GM19328 (cell line): Measurements from ENCODE around the gene WT1.
"Not testable (repeated sequence)": the region's sequence is repeated elsewhere in the genome, so short reads cannot be mapped to it uniquely, and the experiment has no call there.

Experiments used
- ATAC-seq: cut with Tn5 transposase; IDR thresholded peaks from one replicate; pipeline ENCODE4 v1.9.1; 2021; ENCODE audit warnings: mild to moderate bottlenecking, moderate library complexity; ENCODE audit not compliant: unreplicated experiment

WT1 gene

DNA sequence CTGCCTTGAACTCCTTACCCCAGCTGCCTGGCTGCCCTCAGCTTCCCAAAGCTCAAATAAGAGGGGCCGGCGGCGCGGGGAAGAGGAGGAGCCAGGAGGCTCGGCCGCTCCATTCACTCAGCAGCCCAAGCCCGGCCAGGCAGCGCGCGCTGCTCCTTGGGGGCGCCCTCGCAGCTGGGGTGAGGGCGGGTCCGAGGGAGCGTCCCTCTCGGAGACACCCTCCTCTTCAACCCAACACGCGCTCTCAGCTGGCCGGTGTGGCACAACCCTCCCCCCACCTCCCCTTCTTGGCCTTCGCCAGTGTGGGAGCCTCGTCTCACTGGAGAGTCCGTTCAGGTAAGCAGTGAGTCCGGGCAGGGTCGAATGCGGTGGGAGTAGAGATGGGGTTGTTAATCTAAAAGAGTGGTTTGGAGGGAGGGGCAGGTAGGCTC lies at the start of gene WT1:
Gene WT1, minus strand, starts transcription at position 29 of the 431 bp plus-strand sequence.
- no peak for ATAC-seq

DNA sequence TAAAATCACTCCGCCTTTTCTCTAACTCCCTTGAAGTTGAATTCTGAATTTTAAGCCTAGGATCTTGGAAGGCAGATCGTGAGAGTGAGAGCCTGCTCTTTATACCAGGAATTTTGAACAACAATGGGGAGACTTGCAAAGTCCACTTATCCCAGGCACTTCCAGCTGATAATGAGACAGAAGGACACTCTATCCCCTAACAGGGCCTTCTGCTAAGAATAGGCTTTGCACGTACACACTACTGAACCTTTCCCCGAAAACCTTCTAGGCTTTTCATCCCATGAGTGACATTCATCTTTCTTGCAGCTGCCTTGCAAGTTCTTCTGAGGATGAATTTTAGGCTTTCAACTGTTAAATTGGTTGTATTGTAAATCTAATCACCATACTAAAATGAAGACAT lies 44.0 kb upstream of the WT1 start:
- no peak for ATAC-seq

DNA sequence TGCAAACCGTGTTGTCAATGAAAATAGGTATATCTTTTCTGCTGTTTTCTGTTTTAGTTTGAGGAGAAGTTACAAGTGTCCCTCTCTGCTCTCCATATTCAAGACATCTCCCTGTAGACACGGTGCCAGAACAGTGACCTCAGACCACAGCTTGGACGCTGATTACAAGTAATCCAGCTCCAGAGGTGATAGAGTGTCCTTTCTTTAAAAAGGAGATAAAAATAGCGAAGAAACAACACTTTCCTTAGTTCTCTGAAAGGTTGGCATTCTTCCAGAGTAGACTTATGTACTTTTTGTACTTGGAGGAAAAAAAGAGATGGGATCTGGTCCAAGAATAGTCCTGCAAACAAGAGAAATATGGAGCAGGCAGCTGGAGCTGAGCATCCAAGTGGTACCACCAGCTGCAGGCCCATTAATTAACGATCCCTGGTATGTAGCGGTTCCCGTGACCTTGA lies 43.0 kb upstream of the WT1 start:
- ATAC-seq: no peak

DNA sequence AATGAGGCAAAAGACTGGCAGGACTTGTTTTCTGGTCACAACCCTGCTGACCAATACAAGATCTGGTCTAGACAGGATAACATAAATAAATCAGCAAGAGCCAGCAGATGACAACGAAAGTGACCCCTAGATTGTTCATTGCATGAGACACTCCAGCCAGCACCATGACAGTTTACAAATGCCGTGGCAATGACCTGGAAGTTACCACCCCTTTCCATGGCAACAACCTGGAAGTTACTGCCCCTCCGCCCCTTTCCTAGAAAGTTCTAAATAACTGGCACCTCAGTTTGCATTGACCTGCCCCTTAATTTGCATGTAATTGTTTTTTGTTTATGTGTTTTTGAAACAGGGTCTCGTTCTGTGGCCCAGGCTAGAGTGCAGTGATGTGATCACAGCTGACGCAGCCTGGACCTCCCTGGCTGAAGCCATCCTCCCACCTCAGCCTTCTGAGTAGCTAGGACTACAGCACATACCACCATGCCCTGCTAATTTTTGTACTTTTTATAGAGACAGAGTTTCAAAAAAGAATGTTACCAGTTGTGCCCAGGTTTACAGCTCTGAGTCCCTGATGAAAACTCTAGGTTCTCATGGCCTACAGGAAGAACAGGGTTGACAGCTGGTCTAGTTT lies 38.1 kb upstream of the WT1 start:
- no peak for ATAC-seq

DNA sequence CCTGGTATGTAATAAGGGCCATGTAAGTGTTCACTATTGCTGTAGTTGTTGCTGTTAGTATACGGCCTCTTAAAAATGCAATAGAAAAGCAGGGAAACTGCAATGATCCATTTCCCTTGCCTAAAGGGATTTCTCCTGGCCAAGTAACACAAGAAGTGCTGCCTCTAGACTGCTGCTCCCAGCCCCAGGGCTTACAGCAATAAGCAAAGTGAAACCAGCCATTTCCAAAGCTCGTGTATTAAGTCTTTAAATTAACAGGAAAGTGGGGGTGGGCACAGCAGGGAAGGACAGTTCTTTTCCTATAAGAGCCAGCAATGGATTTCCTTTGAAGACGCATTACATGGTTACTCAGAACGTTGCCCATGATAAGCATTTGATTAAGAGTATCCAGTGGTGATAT lies 36.9 kb upstream of the WT1 start:
- ATAC-seq: no peak

DNA sequence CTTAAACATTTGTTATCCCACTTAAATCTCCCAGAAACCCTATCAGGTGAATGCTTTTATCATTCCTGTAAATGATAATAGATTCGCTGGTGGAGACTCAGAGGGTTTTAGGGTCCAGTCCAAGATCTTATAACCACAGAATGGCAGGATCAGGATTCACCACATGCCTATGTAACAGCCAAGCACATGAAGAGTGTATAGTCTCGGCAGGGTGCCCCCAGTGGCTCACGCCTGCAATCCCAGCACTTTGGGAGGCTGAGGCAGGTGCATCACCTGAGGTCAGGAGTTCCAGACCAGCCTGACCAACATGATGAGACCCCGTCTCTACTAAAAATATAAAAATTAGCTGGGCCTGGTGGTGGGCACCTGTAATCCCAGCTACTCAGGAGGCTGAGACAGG lies 36.2 kb upstream of the WT1 start:
- not testable (repeated sequence) for ATAC-seq

DNA sequence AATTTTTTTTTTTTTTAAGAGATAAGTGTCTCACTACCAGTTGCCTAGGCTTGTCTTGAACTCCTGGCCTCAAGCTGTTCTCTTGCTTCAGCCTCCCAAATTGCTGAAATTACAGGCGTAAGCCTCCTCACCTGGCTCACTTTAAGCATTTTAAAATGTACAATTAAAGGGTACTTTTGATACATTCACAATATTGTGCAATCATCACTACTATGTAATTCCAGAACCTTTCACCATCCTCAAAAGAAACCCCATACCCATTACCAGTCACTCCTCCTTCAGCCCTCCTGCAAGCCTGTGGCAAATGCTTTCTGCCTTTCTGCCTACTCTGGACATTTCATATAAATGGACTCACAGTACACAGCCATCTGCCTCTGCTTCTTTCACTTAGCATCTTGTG lies 34.5 kb upstream of the WT1 start:
- no peak for ATAC-seq

DNA sequence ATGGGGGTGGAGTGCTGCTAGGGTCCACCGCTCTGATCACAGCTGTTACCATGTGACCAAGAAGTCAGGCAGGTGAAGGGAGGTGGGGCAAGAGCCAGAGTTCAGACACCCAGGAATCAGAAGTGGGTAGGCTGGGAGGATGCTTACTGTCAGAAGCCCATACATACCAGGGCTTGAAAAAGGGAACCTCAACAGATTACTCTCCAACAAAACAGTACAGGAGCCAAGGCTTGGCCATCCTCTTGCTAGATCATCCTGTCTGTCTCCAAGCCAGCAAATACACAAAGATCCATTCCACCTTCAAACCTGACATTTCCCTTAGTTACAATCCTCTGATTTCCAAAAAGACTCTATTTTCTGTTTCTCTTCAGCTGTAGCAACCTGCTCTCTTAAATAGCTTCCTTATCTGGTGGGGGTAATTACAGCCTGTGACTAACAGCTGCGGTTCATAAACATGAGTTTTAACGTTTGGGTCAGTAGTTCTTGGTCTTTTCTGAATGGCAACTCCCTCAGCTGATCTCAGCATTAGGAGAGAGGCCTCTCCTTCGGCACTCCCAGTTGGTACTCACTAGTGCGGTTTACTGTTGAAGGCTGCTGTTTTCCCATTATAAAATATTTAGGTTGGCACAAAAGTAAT lies 31.1 kb upstream of the WT1 start:
- no peak for ATAC-seq

DNA sequence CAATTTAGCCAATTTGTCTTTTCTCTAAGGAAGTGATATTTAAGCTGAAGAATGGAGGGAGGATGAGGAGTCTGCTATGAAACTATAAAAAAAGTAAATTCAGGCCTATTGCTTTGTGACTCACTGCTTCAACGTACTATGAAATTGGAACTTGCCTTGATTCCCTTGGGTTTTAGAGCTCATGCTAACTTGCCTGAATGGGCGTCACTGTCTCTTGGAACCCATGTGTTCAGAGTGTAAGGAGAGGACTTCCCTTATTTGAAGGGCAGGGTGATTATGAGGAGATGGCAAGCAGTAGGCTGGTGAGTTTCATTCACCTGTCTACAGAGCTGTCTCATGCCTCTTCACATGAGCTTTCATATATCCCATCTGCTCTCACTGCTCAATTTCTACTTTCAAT lies 28.7 kb upstream of the WT1 start:
- no peak for ATAC-seq

DNA sequence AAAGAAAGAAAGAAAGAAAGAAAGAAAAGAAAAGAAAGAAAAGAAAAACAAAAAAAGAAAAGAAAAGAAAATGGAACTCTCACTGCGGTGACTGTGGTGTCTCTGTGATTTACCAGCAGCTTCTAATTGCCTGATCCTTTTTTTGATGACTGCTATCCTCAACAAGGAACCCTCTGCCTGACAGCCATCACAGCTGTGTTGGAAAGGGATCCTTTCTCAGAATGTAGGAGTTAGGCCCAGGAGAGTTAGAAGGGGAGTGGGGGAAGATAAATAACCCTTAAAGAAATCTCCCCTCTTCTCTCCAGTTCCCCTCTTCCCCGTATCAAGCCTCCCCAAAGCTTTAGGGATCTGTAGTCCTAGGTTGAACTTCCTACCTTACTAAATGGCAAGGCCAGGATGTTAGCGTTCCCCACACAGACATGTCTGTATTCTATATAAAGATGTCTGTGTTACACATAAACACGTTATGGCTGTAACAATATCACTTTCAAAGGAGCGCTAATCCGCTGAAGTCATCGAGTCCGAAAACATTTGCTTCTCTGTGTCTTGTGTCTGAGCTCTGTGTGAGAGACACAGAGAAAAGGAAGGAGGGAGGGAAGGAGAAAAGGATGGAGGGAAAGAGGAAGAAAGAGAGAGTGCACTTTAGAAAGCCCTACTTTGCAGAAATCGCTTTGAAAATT lies 26.8 kb upstream of the WT1 start:
- no peak for ATAC-seq

DNA sequence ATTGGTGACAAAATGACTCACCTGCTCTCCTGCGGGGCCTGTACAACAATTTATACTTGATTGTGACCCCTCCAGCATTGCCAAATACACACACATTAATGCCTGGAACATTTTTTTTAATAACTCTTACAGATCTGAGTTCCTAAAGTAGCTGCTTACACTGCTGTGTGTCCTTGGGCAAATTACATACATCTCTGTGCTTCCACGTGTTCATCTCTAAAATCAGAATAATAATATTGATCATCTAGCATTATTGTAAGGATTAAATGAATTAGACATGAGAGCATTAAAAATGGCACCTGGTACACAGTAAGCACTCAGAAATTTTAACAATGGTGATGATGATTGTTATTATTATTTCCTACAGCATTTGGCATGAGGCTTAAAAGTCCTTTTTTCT lies 21.5 kb upstream of the WT1 start:
- ATAC-seq: no peak

DNA sequence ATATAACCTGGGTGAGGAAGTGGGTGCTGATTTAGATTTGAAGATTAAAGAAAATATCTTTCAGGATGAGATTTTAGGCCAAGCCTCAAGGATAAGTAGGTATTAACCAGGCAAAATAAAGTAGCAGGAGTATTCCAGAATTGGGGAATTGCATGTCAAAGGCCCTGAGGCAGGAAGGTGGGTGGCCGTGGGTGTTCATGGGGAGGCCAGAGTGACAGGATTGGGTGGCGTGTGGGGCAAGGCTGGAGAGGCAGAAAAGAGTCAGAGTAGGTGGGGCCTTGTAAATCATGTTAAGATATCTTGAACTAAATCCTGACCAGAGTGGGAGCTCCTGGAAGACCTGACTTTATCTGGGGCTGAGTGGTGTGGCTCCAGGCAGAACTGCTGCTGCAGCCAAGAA lies 19.7 kb upstream of the WT1 start:
- no peak for ATAC-seq

DNA sequence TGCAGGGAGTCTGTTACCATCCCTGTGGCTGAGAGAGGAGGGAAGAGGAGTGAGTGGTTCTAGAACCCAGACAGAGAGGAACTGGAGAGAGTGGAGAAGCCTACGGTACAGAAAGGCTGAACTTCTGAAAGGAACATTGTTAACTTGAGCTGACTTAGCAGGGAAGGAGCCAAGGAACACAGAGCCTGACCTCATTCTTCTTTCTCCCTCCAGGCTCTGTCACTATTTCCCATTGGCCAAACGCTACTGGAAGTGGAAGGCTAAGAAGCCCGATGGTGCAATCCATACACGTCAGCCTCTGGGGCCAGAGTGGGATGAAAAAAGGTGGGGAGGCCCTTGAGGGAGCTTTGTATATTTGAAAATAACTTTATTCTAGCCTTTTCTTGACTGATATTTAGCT lies 16.5 kb upstream of the WT1 start:
- ATAC-seq: no peak

DNA sequence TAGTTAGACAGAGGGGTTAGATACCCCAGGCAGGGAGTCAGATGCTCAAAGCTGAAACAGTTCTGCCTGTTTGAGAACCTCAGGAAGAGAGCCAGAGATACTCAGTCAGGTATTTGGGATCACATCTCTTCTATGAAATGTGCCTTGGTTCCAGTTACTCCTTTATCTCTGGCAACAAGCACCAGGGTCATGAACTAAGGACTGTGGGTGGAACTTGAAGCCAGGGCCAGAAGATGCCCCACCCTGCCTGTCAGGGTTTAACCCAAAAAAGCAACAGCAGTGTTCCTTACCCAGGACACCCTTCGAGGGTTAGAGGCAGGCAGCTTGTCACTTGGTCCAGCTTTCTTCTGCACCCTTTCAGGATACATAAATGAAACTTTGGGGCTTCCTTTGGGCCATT lies 15.0 kb upstream of the WT1 start:
- no peak for ATAC-seq

DNA sequence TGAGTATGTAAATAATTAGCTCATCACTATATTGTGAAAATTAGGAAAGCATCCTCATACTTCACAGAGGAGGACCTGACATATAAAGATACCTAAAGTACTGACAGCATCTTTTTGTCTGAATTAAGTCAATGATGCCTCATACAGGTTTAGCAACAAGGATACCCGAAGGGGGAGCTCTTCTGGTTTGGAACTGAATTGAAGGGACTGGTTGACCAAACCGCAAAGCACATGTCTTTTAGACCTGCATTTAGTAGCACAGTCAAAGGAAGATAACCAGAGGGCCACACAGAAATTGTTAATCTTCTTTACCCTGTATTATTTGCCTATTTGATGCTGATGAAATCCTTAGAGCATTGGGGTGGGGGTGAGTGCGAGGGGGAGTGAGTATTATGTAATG lies 12.9 kb upstream of the WT1 start:
- no peak for ATAC-seq

DNA sequence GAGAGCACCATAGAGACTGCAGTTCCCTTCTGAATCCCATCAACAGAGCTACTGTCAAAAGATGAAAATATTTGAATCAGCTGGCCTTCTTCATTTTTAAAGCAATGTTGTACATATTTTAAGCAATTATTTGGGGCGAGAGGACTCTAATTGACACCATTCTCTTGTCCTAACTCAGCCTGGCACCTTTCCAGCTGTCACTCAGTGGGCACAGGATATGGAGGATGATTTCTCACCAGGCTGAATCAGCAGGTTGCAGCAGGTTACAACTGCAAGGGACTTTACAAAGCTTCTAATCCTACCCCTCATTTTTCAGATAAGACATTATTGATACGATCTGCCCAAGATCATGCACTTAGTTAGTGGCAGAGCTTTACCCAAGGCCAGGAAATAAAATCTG lies 11.9 kb upstream of the WT1 start:
- ATAC-seq: no peak

DNA sequence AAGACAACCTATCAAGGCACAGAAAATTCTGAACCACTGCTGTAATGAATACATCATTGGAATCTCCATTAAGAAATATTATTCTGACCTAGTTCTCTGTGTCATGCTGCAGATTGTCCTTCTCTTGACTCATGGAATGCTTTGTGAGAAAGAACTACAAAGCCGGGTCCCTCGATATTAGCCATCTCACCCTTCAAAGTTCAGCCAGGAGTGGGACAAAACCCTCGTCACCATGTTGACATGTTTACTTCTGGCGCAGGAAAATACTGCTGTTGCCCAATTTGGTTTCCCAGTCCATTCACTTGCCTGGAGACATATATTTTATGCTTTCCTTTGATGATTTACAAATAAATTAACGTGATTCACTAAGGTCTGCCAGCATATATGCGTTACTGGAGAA lies 10.9 kb upstream of the WT1 start:
- ATAC-seq: no peak

DNA sequence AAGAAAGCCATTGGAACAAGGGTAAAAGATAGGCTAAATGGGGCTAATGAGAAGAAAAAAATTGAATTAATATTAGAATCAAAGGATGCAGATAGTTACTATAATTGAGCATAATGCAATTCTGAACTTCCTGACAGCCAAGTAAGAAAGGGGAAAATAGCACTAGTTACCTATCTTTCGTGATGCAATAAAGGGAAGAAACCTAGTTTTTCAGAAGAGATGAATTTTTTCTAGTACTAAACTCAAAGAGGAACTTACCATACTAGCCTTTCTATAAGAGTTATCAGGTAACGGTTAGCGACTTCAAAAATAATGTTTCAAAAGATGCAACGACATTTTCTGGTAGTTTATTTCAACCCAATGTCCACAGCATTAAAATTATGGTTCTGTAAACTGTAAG lies 8.8 kb upstream of the WT1 start:
- no peak for ATAC-seq

DNA sequence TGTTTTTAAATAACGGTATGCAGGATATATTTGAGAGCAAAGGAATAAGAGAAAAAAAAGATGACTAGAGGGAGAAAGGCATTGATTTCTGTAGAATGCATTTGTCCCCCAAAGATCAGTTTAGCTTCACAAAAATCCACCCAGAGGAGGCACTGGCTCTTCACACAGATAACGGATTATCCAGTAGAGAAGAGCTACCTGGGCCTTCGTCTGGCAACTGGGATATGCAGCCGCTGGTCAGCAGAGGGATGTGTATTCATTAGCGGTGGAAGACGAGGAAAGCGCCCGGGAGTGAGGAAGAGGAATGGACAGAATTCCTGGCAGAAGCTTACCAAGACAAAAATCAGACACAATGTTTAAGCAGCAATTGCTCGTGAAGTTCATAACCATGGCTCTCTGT lies 5.6 kb upstream of the WT1 start:
- no peak for ATAC-seq

DNA sequence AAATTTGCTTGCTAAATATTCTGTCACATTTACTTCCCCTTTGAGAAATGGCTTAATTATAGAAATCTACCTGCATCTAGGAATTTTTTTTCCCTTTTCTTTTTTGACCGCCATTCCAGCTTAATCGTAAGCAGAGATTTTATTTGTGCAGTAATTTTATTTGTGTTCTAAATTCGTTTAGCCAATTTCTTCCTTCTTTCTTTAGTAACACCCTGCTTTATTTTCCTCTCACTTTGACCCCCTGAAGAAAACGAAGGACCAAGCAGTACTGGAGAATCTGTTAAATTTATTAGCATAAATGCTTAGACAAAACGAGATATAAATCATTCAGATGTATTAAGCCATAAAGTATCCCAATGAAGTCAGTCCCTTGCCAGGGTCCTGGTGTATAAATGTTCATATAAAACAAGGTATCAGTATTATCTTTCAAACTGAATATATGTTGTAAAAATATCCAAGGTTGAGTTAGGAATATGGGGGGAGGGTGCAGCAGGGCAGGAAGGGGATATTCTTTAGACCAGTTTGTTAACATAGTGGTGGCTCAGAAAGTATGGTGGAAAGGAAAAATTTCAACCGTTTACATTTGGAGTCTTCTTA lies 5.1 kb upstream of the WT1 start:
- no peak for ATAC-seq

DNA sequence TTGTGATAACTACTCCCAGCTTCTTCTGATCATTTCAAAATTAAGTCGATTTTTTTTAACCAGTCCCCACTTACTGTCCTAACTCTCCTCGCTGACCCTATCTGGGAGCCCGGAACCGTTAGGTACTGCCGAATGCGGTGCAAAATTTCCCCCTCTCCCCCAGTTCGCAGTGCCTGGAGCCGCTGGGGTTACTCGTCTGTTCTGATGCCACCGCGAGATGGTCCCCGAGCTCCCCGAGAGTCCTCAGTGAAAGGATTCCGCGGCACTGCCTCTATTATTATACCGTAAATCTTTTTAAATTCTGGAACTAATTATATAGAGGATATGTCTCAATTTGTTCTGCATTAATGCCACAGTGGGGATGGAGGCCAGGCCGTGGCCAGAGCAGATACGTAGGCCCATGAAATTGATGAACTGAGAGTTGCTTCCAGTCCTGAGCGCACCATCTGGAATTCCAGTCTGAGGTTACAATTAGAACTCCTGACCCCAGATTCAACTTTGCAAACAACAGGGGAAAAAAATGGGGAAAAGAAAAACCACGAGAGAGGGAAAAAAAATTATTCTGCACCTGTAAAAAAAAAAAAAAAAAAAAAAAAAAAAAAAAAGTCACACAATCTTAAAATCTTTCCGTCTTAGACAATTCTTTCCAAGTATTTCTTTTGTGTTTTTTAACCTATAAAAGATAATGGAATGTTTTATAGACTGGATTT lies 4.3 kb upstream of the WT1 start:
- ATAC-seq: no peak
